ENCODE results near the gene SMIM10L2A.

Gene SMIM10L2A

GRCh38 chrX:135383249-135383648 is 38.5 kb upstream of the SMIM10L2A start:
- Histone ChIP-seq H3K4me2 (ENCODE audit: low read length) (no peak overlapping the region), H3K79me2 (ENCODE audit: insufficient read depth, low read length) (no peaks in the 10 kb centered on the region), H3K4me1 (ENCODE audit: insufficient read depth, low read length, severe bottlenecking) (no peaks in the 10 kb centered on the region), H3K9me2 (ENCODE audit: low read depth, low read length) (no peaks in the 10 kb centered on the region), H3K27ac (ENCODE audit: low read depth, low read length, poor library complexity, severe bottlenecking) (no peak overlapping the region), H3F3A (ENCODE audit: insufficient read depth, low read length) (no peaks in the 10 kb centered on the region), H3K36me3 (ENCODE audit: insufficient read depth, low read length) (no peaks in the 10 kb centered on the region), H3K27me3 (ENCODE audit: insufficient read depth, low read length) (no peaks in the 10 kb centered on the region), H3K4me3 (ENCODE audit: low read depth, low read length, poor library complexity, severe bottlenecking) (no peak overlapping the region), H3K9ac (ENCODE audit: low read length) (no peak overlapping the region), H4K20me1 (ENCODE audit: insufficient read depth, low read length) (no peaks in the 10 kb centered on the region), H3K9me3 (ENCODE audit: low read length) (no peaks in the 10 kb centered on the region), H2AFZ (ENCODE audit: low read length) (no peak overlapping the region)
- TF ChIP-seq CTCF (IDR thresholded peaks at IDR 0.05; ENCODE audit: low read length) (no peak), EZH2 (IDR thresholded peaks at IDR 0.05; ENCODE audit: borderline replicate concordance, low read length) (no peak)

GRCh38 chrX:135384161-135384836 is 37.4 kb upstream of the SMIM10L2A start:
- H3K9me3 ChIP-seq (ENCODE audit: low read length): no peaks in the 10 kb centered on the region
- H3K27me3 ChIP-seq (ENCODE audit: insufficient read depth, low read length): no peaks in the 10 kb centered on the region
- H3K79me2 ChIP-seq (ENCODE audit: insufficient read depth, low read length): no peaks in the 10 kb centered on the region
- no peaks in the 10 kb centered on the region for H4K20me1 ChIP-seq (ENCODE audit: insufficient read depth, low read length)
- H3F3A ChIP-seq (ENCODE audit: insufficient read depth, low read length): no peaks in the 10 kb centered on the region
- no peak overlapping the region for H3K4me3 ChIP-seq (ENCODE audit: low read depth, low read length, poor library complexity, severe bottlenecking)
- H3K27ac ChIP-seq (ENCODE audit: low read depth, low read length, poor library complexity, severe bottlenecking): no peak overlapping the region
- TF ChIP-seq CTCF (IDR thresholded peaks at IDR 0.05; ENCODE audit: low read length): no peak
- no peak for TF ChIP-seq EZH2 (IDR thresholded peaks at IDR 0.05; ENCODE audit: borderline replicate concordance, low read length)
- H3K4me2 ChIP-seq (ENCODE audit: low read length): no peak overlapping the region
- H3K4me1 ChIP-seq (ENCODE audit: insufficient read depth, low read length, severe bottlenecking): no peaks in the 10 kb centered on the region
- H3K9me2 ChIP-seq (ENCODE audit: low read depth, low read length): no peaks in the 10 kb centered on the region
- no peaks in the 10 kb centered on the region for H3K36me3 ChIP-seq (ENCODE audit: insufficient read depth, low read length)
- no peak overlapping the region for H3K9ac ChIP-seq (ENCODE audit: low read length)
- H2AFZ ChIP-seq (ENCODE audit: low read length): no peak overlapping the region

GRCh38 chrX:135388841-135389240 is 32.9 kb upstream of the SMIM10L2A start:
- TF ChIP-seq CTCF (IDR thresholded peaks at IDR 0.05; ENCODE audit: low read length): no peak
- no peak for TF ChIP-seq EZH2 (IDR thresholded peaks at IDR 0.05; ENCODE audit: borderline replicate concordance, low read length)
- H3K27ac ChIP-seq (ENCODE audit: low read depth, low read length, poor library complexity, severe bottlenecking): no peak overlapping the region
- no peaks in the 10 kb centered on the region for H3K4me1 ChIP-seq (ENCODE audit: insufficient read depth, low read length, severe bottlenecking)
- no peak overlapping the region for H2AFZ ChIP-seq (ENCODE audit: low read length)
- no peaks in the 10 kb centered on the region for H3K27me3 ChIP-seq (ENCODE audit: insufficient read depth, low read length)
- no peaks in the 10 kb centered on the region for H3K9me3 ChIP-seq (ENCODE audit: low read length)
- no peak overlapping the region for H3K4me2 ChIP-seq (ENCODE audit: low read length)
- no peak overlapping the region for H3K4me3 ChIP-seq (ENCODE audit: low read depth, low read length, poor library complexity, severe bottlenecking)
- no peaks in the 10 kb centered on the region for H3K9me2 ChIP-seq (ENCODE audit: low read depth, low read length)
- no peak overlapping the region for H3K9ac ChIP-seq (ENCODE audit: low read length)
- H3F3A ChIP-seq (ENCODE audit: insufficient read depth, low read length): no peaks in the 10 kb centered on the region
- H4K20me1 ChIP-seq (ENCODE audit: insufficient read depth, low read length): no peaks in the 10 kb centered on the region
- no peaks in the 10 kb centered on the region for H3K36me3 ChIP-seq (ENCODE audit: insufficient read depth, low read length)
- H3K79me2 ChIP-seq (ENCODE audit: insufficient read depth, low read length): no peaks in the 10 kb centered on the region

Measured in OCI-LY1 (cell line).